GM23338 (cell line): Measurements from ENCODE around the gene MAP3K10. TPM values are rescaled to one million over a fixed set of nuclear protein-coding genes. Genes with fewer than 3 reads are reported as not detected.
A peak's percentile ranks its signal among the peaks of the same experiment; 100 is the strongest.

Source experiments
- ATAC-seq: fragments of 200-7000 bp; cut with Tn5 transposase; 3 replicates; pipeline ENCODE4 v1.9.1; 2020
- DNase-seq: peaks from one replicate; pipeline ENCODE4 v3.0.0-alpha.2; 2015; ENCODE audit warnings: low spot score
- H2AFZ ChIP-seq: fragments of 200-600 bp; sonication (generic); 2 replicates; pipeline ENCODE4 v1.8.0; 2016; ENCODE audit warnings: antibody characterized with exemption, mild to moderate bottlenecking, moderate library complexity
- H3F3A ChIP-seq: fragments of 200-600 bp; sonication (generic); replicated peaks from 2 replicates; pipeline ENCODE4 v1.8.0; 2017; ENCODE audit warnings: antibody characterized with exemption, mixed run types, low read depth
- H3K27ac ChIP-seq: fragments of 200-600 bp; sonication (generic); 2 replicates; pipeline ENCODE4 v1.6.1; 2016; ENCODE audit warnings: low read depth
- H3K27me3 ChIP-seq: fragments of 200-600 bp; sonication (generic); 2 replicates; pipeline ENCODE4 v1.8.0; 2016; ENCODE audit warnings: mild to moderate bottlenecking, mixed run types, moderate library complexity; ENCODE audit not compliant: insufficient read depth
- H3K36me3 ChIP-seq: fragments of 200-600 bp; sonication (generic); 2 replicates; pipeline ENCODE4 v1.8.0; 2016; ENCODE audit warnings: mild to moderate bottlenecking; ENCODE audit not compliant: insufficient read depth
- H3K4me1 ChIP-seq: fragments of 200-600 bp; sonication (generic); 2 replicates; pipeline ENCODE4 v1.8.0; 2016; ENCODE audit warnings: mild to moderate bottlenecking, moderate library complexity; ENCODE audit not compliant: insufficient read depth
- H3K4me2 ChIP-seq: fragments of 200-600 bp; sonication (generic); 2 replicates; pipeline ENCODE4 v1.7.1; 2017; ENCODE audit warnings: mixed run types
- H3K4me3 ChIP-seq: fragments of 200-600 bp; sonication (generic); 2 replicates; pipeline ENCODE4 v1.6.1; 2016; ENCODE audit warnings: mixed run types
- H3K79me2 ChIP-seq: fragments of 200-600 bp; sonication (generic); replicated peaks from 2 replicates; pipeline ENCODE4 v1.8.0; 2017; ENCODE audit warnings: mild to moderate bottlenecking; ENCODE audit not compliant: insufficient read depth
- H3K9me2 ChIP-seq: fragments of 200-600 bp; sonication (generic); 2 replicates; pipeline ENCODE4 v1.8.0; 2017; ENCODE audit not compliant: insufficient read depth
- H4K20me1 ChIP-seq: fragments of 200-600 bp; sonication (generic); replicated peaks from 2 replicates; pipeline ENCODE4 v1.8.0; 2017; ENCODE audit warnings: mild to moderate bottlenecking; ENCODE audit not compliant: insufficient read depth
- H3K27ac Mint-ChIP-seq: 2 replicates; pipeline ENCODE4 v1.8.0; 2020; ENCODE audit warnings: inconsistent platforms, mild to moderate bottlenecking, moderate library complexity, mixed read lengths
- H3K27me3 Mint-ChIP-seq: 3 replicates; pipeline ENCODE4 v1.8.0; 2022; ENCODE audit warnings: low read depth, mild to moderate bottlenecking, moderate library complexity, mixed read lengths, inconsistent platforms; ENCODE audit not compliant: insufficient read depth, poor library complexity
- H3K36me3 Mint-ChIP-seq: 3 replicates; pipeline ENCODE4 v1.8.0; 2021; ENCODE audit warnings: low read depth, mild to moderate bottlenecking, inconsistent platforms, moderate library complexity, mixed read lengths
- H3K4me1 Mint-ChIP-seq: 3 replicates; pipeline ENCODE4 v1.8.0; 2020; ENCODE audit warnings: mild to moderate bottlenecking, inconsistent platforms, mixed read lengths
- H3K4me3 Mint-ChIP-seq: 3 replicates; pipeline ENCODE4 v1.8.0; 2021; ENCODE audit warnings: moderate library complexity, mild to moderate bottlenecking, inconsistent platforms, mixed read lengths
- H3K9me3 Mint-ChIP-seq: 3 replicates; pipeline ENCODE4 v1.8.0; 2020; ENCODE audit warnings: moderate library complexity, mild to moderate bottlenecking, inconsistent platforms, mixed read lengths
- CREB1 ChIP-seq: fragments of 250-450 bp; sonication (Bioruptor Pico); IDR thresholded peaks from 2 replicates; pipeline ENCODE4 v1.5.0; 2020; ENCODE audit warnings: low read depth, mild to moderate bottlenecking, moderate library complexity
- CTCF ChIP-seq, 2 experiments: fragments of 200-600 bp in 1 of 2; sonication (generic) in 1 of 2; conservative IDR thresholded peaks; 2 replicates each; pipeline versions ENCODE4 v1.5.1 to v1.6.1; 2016 to 2017; ENCODE audit warnings: antibody characterized with exemption in 2 of 2, low read depth in 2 of 2, mild to moderate bottlenecking in 2 of 2, moderate library complexity in 1 of 2
- ETS1 ChIP-seq: IDR thresholded peaks from 2 replicates; pipeline ENCODE4 v1.6.1; 2016; ENCODE audit warnings: antibody characterized with exemption
- EZH2 ChIP-seq: fragments of 200-600 bp; sonication (generic); IDR thresholded peaks from one replicate; pipeline ENCODE4 v1.8.0; 2017; ENCODE audit warnings: antibody characterized with exemption, mild to moderate bottlenecking, low read depth; ENCODE audit not compliant: unreplicated experiment
- EZH2phosphoT487 ChIP-seq: fragments of 200-600 bp; sonication (generic); IDR thresholded peaks from one replicate; pipeline ENCODE4 v1.8.1; 2018; ENCODE audit warnings: antibody characterized with exemption; ENCODE audit not compliant: unreplicated experiment
- JUNB ChIP-seq: IDR thresholded peaks from one replicate; pipeline ENCODE4 v1.6.1; 2016; ENCODE audit warnings: antibody characterized with exemption; ENCODE audit not compliant: unreplicated experiment
- NANOG ChIP-seq: IDR thresholded peaks from 2 replicates; pipeline ENCODE4 v1.6.1; 2016; ENCODE audit warnings: antibody characterized with exemption, borderline replicate concordance
- POLR2AphosphoS5 ChIP-seq: IDR thresholded peaks from 2 replicates; pipeline ENCODE4 v1.6.1; 2016; ENCODE audit warnings: antibody characterized with exemption, low read depth
- ZNF114 ChIP-seq: fragments of 250-450 bp; sonication (Bioruptor Pico); IDR thresholded peaks from 2 replicates; pipeline ENCODE4 v1.5.0; 2020; ENCODE audit warnings: mild to moderate bottlenecking, moderate library complexity
- ZNF462 ChIP-seq: fragments of 250-450 bp; sonication (Bioruptor Pico); IDR thresholded peaks from 2 replicates; pipeline ENCODE4 v1.5.0; 2020; ENCODE audit warnings: mild to moderate bottlenecking, moderate library complexity
- polyA plus RNA-seq: library from polyadenylated mRNA; unstranded; fragments of >200 nt; fragmentation: Nextera tagmentation; extraction: Ambion mirVana; gene quantifications from 2 replicates; pipeline ENCODE4 v1.2.1, GENCODE V29; 2016
- total RNA-seq: library from RNA; depleted of rRNA; stranded (reverse); fragments of >200 nt; shearing (Covaris generic); gene quantifications from 2 replicates; pipeline ENCODE4 v1.2.3, GENCODE V29; 2014

The MAP3K10 gene
- total and polyA plus RNA-seq, 2 experiments from 2014 or later, result 5.9 to 13.7 TPM

GRCh38 chr19:40241125-40241808 lies 50.0 kb downstream of the MAP3K10 start:
- Mint-ChIP-seq H3K9me3 (no peaks in the 10 kb centered on the region), H3K27me3 (peaks cover 6% of the 10 kb centered on the region), H3K36me3 (peaks cover 23% of the 10 kb centered on the region), H3K4me1 (peaks cover 5% of the 10 kb centered on the region), H3K27ac (no peak overlapping the region), H3K4me3 (no peak overlapping the region)
- Histone ChIP-seq H3K4me1 (no peaks in the 10 kb centered on the region), H3F3A (no peaks in the 10 kb centered on the region), H3K4me3 (no peak overlapping the region), H3K27ac (no peak overlapping the region), H3K4me2 (no peak overlapping the region), H3K36me3 (no peaks in the 10 kb centered on the region; the same call in 1 of the 2 replicates), H4K20me1 (peaks cover 6% of the 10 kb centered on the region; the same call in 1 of the 2 replicates), H3K9me2 (no peaks in the 10 kb centered on the region), H2AFZ (no peak overlapping the region), H3K27me3 (no peaks in the 10 kb centered on the region), H3K79me2 (no peaks in the 10 kb centered on the region)
- ATAC-seq (no peak), DNase-seq (no peak)
- no peak for TF ChIP-seq NANOG

GRCh38 chr19:40241809-40242384 lies 50.7 kb downstream of the MAP3K10 start:
- no peak overlapping the region for H2AFZ ChIP-seq
- H3K9me2 ChIP-seq, result no peaks in the 10 kb centered on the region
- DNase-seq (no peak), ATAC-seq (no peak)
- Mint-ChIP-seq H3K4me1 (peaks cover 7% of the 10 kb centered on the region), H3K27ac (peak overlapping the region; percentile 68; the same call in 1 of the 2 replicates), H3K27me3 (peaks cover 4% of the 10 kb centered on the region), H3K9me3 (no peaks in the 10 kb centered on the region), H3K36me3 (peaks cover 18% of the 10 kb centered on the region), H3K4me3 (no peak overlapping the region)
- H3K4me1 ChIP-seq, result no peaks in the 10 kb centered on the region
- no peaks in the 10 kb centered on the region for H3F3A ChIP-seq
- no peak overlapping the region for H3K4me2 ChIP-seq
- no peaks in the 10 kb centered on the region for H3K79me2 ChIP-seq
- H4K20me1 ChIP-seq, result peaks cover 6% of the 10 kb centered on the region; the same call in 1 of the 2 replicates
- H3K36me3 ChIP-seq, result no peaks in the 10 kb centered on the region; the same call in 1 of the 2 replicates
- no peak overlapping the region for H3K27ac ChIP-seq
- no peaks in the 10 kb centered on the region for H3K27me3 ChIP-seq
- H3K4me3 ChIP-seq, result no peak overlapping the region
- no peak for TF ChIP-seq ETS1
- TF ChIP-seq JUNB, result no peak
- TF ChIP-seq EZH2, result no peak
- no peak for TF ChIP-seq ZNF462 (CRISPR knock-in tag)
- no peak for TF ChIP-seq EZH2phosphoT487
- TF ChIP-seq NANOG, result no peak
- no peak for TF ChIP-seq CREB1 (CRISPR knock-in tag)
- TF ChIP-seq ZNF114, result no peak
- no peak for TF ChIP-seq POLR2AphosphoS5
- TF ChIP-seq CTCF (conservative IDR thresholded peaks at IDR 0.05; ENCODE audit: low read depth in 2 of 2), result no peak
